HG03342 (cell line): ENCODE data around the gene EEF1A2.

Experiments
- ATAC-seq: cut with Tn5 transposase; IDR thresholded peaks from one replicate; pipeline ENCODE4 v1.9.1; 2021; ENCODE audit warnings: mild to moderate bottlenecking, moderate library complexity; ENCODE audit not compliant: unreplicated experiment

EEF1A2 gene

GRCh38 chr20:63500902-63501817, 2.3 kb upstream of the EEF1A2 start:
- ATAC-seq, result no peak

GRCh38 chr20:63500151-63500901, 1.4 kb upstream of the EEF1A2 start:
- no peak for ATAC-seq

- ATAC-seq, result no peak
Observed at GRCh38 chr20:63499338-63499969, 571 bp upstream of the EEF1A2 start.

DNA sequence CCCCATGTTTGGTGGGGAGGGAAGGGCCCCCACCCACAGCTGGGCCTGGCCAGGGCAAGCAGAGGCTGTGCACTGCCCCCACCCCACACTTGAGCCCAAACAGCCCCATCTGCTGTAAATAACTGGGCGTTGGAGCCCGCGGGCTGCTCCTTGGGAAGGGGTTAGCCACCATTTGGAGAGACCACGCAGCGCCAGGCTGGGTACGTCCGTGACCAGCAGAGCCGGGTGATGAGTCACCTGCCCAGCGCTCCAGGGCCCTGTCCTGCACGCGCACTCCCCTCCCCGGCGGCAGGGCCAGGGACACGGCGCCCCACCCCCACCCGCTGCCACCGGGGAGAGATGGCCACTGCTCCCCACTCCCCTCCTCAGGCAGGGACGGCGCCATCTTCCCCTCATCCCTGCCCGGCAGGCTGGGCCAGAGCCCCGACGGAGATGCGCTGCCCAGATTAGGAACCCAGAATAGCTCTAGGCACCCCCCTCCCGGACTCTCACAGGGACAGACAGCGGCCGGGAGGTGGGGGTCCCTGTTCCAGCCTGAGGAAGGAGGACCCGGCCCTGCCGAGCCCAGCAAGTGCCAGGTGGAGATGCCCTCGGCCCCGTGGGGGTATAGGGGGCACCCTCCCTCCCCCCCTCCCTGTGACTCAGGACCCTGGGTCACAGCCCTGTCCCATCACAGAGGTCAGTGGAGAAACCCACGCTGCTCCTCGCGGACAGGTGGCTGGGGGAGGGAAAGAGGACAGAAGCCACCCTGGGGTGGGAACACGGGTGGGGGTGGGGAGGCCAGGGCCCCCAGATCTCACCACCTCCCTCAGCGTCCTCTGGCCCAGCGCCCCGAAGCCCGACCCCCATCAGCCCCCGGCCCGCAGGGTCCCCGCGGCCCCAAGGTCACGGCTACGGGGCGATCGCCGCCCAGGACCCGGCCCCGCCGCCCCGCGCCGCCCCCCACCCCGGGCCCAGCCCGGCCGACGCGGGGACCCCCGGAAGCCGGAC, 642 bp downstream of the EEF1A2 start:
- no peak for ATAC-seq

DNA sequence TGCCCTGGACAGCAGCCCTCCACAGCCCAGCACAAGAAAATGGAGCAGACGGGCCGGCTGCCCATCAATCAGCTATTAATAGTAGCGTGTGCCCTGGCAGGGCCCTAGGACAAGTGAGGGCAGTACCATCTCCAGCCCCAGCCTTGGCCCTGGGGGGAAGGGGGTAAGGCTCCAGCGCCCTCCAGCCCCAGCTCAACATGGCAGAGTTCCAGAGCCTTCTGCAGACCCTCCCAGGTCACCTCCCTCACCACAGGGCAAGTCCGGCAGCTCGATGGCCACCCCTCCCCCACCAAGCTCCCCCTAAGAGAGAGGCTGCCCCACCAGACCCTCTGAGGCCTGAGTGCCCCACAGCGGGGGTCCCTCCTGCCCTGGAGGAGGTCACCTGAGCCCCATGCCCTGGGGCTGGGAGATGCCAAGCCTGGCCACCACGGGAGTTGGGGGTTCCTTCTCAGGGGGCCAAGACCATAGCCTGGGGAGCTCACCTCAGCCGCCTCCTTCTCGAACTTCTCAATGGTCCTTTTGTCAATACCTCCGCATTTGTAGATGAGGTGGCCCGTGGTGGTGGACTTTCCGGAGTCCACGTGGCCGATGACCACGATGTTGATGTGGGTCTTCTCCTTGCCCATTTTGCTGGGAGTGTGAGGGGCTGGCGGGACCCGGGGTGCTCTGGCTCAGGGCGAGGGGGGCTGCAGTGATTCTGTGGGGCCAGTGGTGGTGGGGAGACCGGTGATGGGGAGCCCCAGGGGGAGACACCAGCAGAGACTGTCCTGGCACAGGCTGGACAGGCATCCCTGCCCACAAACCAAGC, 1.5 kb downstream of the EEF1A2 start:
- no peak for ATAC-seq

DNA sequence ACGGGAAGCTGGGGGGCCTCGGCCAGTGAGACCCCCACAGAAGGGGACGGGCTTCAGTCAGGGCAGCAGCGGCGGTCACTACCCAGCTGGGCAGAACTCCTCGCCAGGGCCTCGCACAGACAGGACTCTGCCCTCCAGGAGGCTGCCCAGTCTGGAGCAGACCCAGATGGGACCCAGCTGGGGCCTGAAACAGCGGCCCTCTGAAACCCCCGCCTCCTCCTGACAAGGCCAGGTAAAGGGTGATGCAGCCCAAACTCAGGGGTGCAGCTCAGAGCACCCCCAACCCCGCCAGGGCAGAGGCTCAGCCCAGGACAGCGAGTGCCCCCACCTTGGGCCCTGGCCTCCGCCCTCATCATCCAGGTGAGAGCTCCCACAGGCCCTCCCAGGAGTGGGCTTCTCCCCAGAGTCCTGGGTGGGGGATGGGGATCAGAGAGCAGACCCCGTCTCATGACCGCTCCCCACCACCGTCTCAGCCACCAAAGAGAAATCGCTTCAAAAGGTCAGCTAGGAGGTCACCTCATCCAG, 2.2 kb downstream of the EEF1A2 start:
- no peak for ATAC-seq

GRCh38 chr20:63495741-63496595, 2.9 kb downstream of the EEF1A2 start:
- no peak for ATAC-seq

- ATAC-seq, result no peak
Observed at GRCh38 chr20:63495167-63495720, 3.6 kb downstream of the EEF1A2 start.

DNA sequence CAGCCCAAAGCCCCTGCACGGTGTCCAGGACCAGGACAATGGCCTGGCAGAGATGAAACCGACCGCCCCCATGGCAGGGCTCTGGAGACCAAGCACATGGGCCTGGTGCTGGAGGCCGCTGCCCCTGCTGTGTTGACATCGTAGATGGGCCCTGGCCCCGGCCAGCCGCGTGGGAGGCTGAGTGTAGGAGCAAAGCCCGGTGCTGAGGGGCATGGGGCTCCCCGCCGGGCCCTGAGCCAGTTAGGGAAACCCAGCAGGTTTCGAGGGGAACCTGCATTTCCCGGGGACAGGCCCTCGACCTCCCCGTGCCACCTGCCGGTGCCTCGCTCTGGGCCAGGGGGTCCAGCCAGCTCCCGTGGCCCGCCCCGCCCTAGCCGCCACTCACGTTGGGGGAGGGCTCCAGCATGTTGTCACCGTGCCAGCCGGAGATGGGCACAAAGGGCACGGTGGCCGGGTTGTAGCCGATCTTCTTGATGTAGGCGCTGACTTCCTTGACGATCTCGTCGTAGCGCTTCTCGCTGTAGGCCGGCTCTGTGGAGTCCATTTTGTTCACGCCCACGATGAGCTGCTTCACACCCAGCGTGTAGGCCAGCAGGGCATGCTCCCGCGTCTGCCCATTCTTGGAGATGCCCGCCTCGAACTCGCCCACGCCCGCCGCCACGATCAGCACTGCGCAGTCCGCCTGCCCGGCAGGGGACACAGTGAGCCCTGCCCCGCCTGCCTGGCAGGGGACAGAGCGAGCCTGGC, 4.3 kb downstream of the EEF1A2 start:
- no peak for ATAC-seq

- no peak for ATAC-seq
Observed at GRCh38 chr20:63494084-63494419, 4.8 kb downstream of the EEF1A2 start.

DNA sequence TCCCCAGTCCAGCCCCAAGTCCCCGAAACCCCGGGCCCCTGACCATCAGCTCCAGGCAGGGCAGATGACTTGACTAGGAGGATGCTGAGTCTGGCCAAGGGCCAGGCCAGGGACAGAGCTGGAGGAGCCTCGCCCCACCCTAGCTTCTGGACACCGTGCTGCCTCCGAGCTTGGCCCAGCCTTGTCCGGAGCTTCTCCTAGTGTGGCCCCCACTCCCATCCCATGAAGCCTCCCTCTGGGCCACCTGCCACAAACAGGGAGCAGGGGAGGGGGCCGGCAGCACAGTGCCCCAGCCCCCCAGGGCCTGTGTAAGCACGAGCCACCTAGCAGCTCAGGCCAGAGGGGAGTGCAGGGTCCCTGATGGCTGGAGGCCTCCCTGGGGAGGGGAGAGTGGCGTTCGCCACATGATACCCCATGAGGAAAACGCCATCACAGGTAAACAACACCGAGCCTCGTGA, 5.3 kb downstream of the EEF1A2 start:
- no peak for ATAC-seq

DNA sequence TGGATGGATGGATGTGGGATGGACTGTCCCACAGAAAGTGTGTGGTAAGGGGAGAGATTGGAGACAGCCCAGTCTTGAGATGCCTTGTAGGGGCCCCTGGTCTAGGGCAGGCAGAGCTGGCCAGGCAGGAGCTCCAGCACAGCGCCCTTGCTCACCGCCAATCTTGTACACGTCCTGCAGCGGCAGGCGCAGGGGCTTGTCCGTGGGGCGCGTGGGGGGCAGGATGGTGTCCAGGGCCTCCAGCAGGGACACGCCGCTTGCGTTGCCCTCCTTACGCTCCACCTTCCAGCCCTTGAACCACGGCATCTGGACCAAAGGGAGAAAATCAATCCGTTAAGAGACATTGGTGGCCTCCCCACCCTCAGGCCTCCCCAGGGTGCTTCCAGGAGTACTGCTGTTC, 5.9 kb downstream of the EEF1A2 start:
- ATAC-seq, result no peak

- no peak for ATAC-seq
Observed at GRCh38 chr20:63492518-63492917, 6.4 kb downstream of the EEF1A2 start.

DNA sequence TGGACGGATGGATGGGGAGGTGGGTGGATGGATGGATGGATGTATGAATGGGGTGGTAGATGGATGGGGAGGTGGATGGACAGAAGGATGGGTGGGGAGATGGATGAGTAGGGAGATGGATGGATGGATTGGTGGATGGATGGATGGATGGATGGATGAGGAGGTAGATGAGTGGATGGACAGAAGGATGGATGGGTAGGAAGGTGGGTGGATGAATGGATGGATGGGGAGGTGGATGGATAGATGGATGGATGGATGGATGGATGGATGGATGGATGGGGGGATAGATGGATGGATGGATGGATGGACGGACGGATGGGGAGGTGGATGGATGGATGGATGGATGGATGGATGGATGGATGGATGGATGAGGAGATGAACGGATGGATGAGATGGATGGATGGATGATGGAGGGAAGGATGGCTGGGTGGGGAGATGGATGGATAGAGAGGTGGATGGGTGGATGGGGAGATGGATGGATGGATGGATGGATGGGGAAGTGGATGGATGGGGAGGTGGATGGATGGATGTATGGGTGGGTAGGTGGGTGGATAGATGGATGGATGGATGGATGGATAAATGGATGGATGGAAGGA, 7.2 kb downstream of the EEF1A2 start:
- ATAC-seq, result no peak

DNA sequence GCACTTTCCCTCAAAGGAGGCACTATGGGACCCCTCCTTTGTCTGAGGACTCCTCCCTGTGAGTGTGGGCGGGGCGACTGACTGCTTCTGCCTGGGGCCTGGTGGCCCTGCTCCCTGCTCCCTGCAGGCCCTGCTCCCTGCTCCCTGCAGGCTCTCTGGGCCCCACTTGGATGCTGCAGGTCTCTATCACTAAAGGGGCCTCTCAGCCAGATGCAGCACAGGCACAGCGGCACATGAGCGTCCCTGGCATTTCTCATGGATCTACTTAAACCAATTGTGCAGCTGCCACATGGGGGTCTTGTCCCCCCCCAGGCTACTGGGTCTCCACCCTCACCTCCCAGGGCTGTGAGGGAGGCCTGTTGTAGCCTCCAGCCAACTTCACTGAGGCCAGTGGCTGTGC, 7.8 kb downstream of the EEF1A2 start:
- no peak for ATAC-seq

DNA sequence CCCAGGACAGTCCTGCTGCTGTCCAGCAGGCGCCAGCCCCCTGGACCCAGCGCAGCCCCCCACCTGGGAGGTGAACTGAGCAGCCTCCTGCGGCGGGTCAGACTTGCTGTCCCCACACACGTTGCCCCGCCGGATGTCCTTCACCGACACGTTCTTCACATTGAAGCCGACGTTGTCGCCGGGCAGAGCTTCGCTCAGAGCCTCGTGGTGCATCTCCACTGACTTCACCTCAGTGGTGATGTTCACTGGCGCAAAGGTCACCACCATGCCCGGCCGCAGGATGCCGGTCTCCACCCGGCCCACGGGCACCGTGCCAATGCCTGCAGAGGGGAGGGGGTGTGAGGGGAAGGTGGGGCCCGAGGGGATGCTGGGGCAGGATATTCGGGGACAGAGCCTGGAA, 8.5 kb downstream of the EEF1A2 start:
- ATAC-seq, result no peak
